SU-DHL-6 (cell line): ENCODE data around the gene CDK6.

Source experiments
- H2AFZ ChIP-seq: fragments of 200-600 bp; sonication (generic); 2 replicates; pipeline ENCODE4 v1.6.1; 2014; ENCODE audit warnings: low read depth, mild to moderate bottlenecking, moderate library complexity, mixed read lengths, antibody characterized with exemption, low read length; ENCODE audit not compliant: severe bottlenecking
- H3F3A ChIP-seq: fragments of 200-600 bp; shearing (Covaris generic); 2 replicates; pipeline ENCODE4 v1.6.0; 2016; ENCODE audit warnings: antibody characterized with exemption, mild to moderate bottlenecking; ENCODE audit not compliant: insufficient read depth
- H3K27ac ChIP-seq: fragments of 200-600 bp; sonication (generic); 2 replicates; pipeline ENCODE4 v1.5.1; 2016; ENCODE audit warnings: low read depth, mild to moderate bottlenecking, low read length, moderate library complexity, mixed read lengths
- H3K27me3 ChIP-seq: fragments of 200-600 bp; sonication (generic), shearing (Covaris generic); 2 replicates; pipeline ENCODE4 v1.6.0; 2014; ENCODE audit warnings: mild to moderate bottlenecking, low read length
- H3K36me3 ChIP-seq: fragments of 200-600 bp; sonication (generic); 2 replicates; pipeline ENCODE4 v1.6.1; 2014; ENCODE audit warnings: mild to moderate bottlenecking, low read length, mixed read lengths
- H3K4me2 ChIP-seq: fragments of 300-600, 200-600 bp; shearing (Covaris generic), sonication (generic); 2 replicates; pipeline ENCODE4 v1.6.0; 2014; ENCODE audit warnings: low read length, low read depth, mild to moderate bottlenecking; ENCODE audit not compliant: poor library complexity, severe bottlenecking
- H3K4me3 ChIP-seq: fragments of 200-600 bp; sonication (generic); 2 replicates; pipeline ENCODE4 v1.5.1; 2014; ENCODE audit warnings: antibody characterized with exemption, low read length, mild to moderate bottlenecking, mixed read lengths; ENCODE audit not compliant: insufficient read depth, poor library complexity, severe bottlenecking
- H3K79me2 ChIP-seq: fragments of 200-600 bp; sonication (generic); 2 replicates; pipeline ENCODE4 v1.6.1; 2014; ENCODE audit warnings: mild to moderate bottlenecking, low read length, moderate library complexity; ENCODE audit not compliant: insufficient read depth
- H3K9ac ChIP-seq: fragments of 200-600 bp; sonication (generic); 2 replicates; pipeline ENCODE4 v1.7.0; 2014; ENCODE audit warnings: mild to moderate bottlenecking, low read length
- H3K9me2 ChIP-seq: fragments of 200-600 bp; sonication (generic); replicated peaks from 2 replicates; pipeline ENCODE4 v1.6.1; 2014; ENCODE audit warnings: low read length; ENCODE audit not compliant: insufficient read depth
- H3K9me3 ChIP-seq: fragments of 200-600 bp; sonication (generic); 2 replicates; pipeline ENCODE4 v1.6.1; 2014; ENCODE audit warnings: low read length, mixed read lengths; ENCODE audit not compliant: insufficient read depth
- H4K20me1 ChIP-seq: fragments of 200-600 bp; sonication (generic); 2 replicates; pipeline ENCODE4 v1.6.1; 2014; ENCODE audit warnings: low read depth, mild to moderate bottlenecking, antibody characterized with exemption, low read length, moderate library complexity, mixed read lengths
- CTCF ChIP-seq: fragments of 200-600 bp; sonication (generic); IDR thresholded peaks from one replicate; pipeline ENCODE4 v1.5.1; 2017; ENCODE audit warnings: antibody characterized with exemption, mild to moderate bottlenecking, low read length, moderate library complexity; ENCODE audit not compliant: insufficient read depth, poor library complexity, severe bottlenecking
- EZH2phosphoT487 ChIP-seq: fragments of 200-600 bp; sonication (generic), shearing (Covaris generic); conservative IDR thresholded peaks from 2 replicates; pipeline ENCODE4 v1.6.1; 2018; ENCODE audit warnings: mild to moderate bottlenecking, antibody characterized with exemption, low read length, moderate library complexity, mixed read lengths

The CDK6 gene

DNA sequence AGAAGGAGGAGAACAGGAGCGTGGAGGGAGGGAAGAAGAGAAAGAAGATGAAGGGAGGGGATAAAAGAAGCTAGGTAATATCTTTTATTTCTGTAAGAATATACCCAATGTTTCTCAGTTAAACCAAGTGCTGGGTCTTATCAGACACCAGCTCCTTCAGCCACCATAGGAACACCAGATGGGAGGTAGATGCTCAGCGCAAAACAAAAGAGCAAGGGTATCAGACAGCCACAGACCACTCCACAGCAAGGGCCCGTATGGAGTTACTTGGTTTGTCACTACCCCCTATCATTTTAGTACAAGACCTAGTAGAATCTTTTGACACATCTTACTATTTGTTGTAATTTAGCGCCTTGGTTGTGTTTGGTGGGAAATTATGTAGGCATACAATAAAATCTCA lies 180.3 kb downstream of the CDK6 start:
- H3K79me2 ChIP-seq = no peaks in the 10 kb centered on the region
- H3K9me2 ChIP-seq = no peaks in the 10 kb centered on the region
- no peak overlapping the region for H3K9ac ChIP-seq
- no peaks in the 10 kb centered on the region for H3F3A ChIP-seq
- H4K20me1 ChIP-seq = no peaks in the 10 kb centered on the region
- no peak overlapping the region for H2AFZ ChIP-seq
- no peaks in the 10 kb centered on the region for H3K27me3 ChIP-seq
- TF ChIP-seq CTCF (no peak), EZH2phosphoT487 (no peak)
- no peak overlapping the region for H3K4me3 ChIP-seq
- H3K27ac ChIP-seq = no peak overlapping the region
- H3K4me2 ChIP-seq = no peak overlapping the region
- no peaks in the 10 kb centered on the region for H3K9me3 ChIP-seq
- H3K36me3 ChIP-seq = no peaks in the 10 kb centered on the region

DNA sequence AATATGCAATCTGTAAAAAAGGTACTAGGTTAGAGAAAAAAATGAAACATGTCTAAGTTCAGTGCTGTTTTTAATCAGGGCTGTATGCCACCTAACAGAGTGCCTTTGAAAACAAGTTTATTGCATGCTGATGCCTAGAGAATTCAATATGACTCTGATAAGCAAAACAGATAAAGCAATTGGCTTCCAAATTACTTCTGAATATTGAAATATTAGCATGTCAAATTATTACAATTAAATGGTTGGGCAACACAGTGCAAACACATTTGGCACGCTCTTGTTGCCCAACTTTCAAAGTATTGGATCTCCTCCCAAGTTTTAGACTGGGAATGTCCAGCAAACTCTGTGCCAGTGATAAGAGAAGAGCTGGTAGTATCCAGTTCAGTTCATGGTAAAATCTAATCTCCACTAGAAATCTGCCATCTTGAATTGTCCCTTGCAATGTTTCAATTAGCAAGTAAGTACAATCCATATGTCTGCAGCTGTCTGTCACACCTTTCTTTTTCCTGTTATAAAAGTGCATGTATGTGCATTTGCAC lies 181.0 kb downstream of the CDK6 start:
- H3F3A ChIP-seq = no peaks in the 10 kb centered on the region
- H4K20me1 ChIP-seq = no peaks in the 10 kb centered on the region
- TF ChIP-seq EZH2phosphoT487 = no peak
- TF ChIP-seq CTCF = no peak
- no peaks in the 10 kb centered on the region for H3K36me3 ChIP-seq
- H3K27ac ChIP-seq = no peak overlapping the region
- no peak overlapping the region for H3K4me2 ChIP-seq
- no peaks in the 10 kb centered on the region for H3K9me2 ChIP-seq
- no peaks in the 10 kb centered on the region for H3K9me3 ChIP-seq
- H3K9ac ChIP-seq = no peak overlapping the region
- no peak overlapping the region for H3K4me3 ChIP-seq
- no peak overlapping the region for H2AFZ ChIP-seq
- no peaks in the 10 kb centered on the region for H3K27me3 ChIP-seq
- no peaks in the 10 kb centered on the region for H3K79me2 ChIP-seq

GRCh38 chr7:92653136-92653535 lies 183.2 kb downstream of the CDK6 start:
- no peak overlapping the region for H3K4me2 ChIP-seq
- H3K79me2 ChIP-seq = no peaks in the 10 kb centered on the region
- no peaks in the 10 kb centered on the region for H3K9me3 ChIP-seq
- no peak overlapping the region for H3K4me3 ChIP-seq
- TF ChIP-seq EZH2phosphoT487 (no peak), CTCF (no peak)
- no peaks in the 10 kb centered on the region for H4K20me1 ChIP-seq
- no peaks in the 10 kb centered on the region for H3K27me3 ChIP-seq
- H3K27ac ChIP-seq = no peak overlapping the region
- no peaks in the 10 kb centered on the region for H3F3A ChIP-seq
- no peak overlapping the region for H3K9ac ChIP-seq
- no peaks in the 10 kb centered on the region for H3K36me3 ChIP-seq
- H2AFZ ChIP-seq = no peak overlapping the region
- H3K9me2 ChIP-seq = no peaks in the 10 kb centered on the region
